Motor neuron (in vitro differentiated cells): ENCODE data around the gene BCAS3. TPM values are rescaled to one million over a fixed set of nuclear protein-coding genes. Genes with fewer than 3 reads are reported as not detected.
A peak's percentile ranks its signal among the peaks of the same experiment; 100 is the strongest.
"Not testable (repeated sequence)": the region's sequence is repeated elsewhere in the genome, so short reads cannot be mapped to it uniquely, and the experiment has no call there.

Experiments used
- ATAC-seq, 8 experiments: fragments of 200-7000 bp; cut with Tn5 transposase; replicated peaks in 6 of 8; 2 replicates each; pipeline ENCODE4 v1.8.0; 2021; ENCODE audit warnings: mild to moderate bottlenecking in 8 of 8, moderate library complexity in 8 of 8
- H3K27ac ChIP-seq, 2 donors: fragments of 250-450 bp; sonication (Bioruptor Pico); 2 replicates each; pipeline ENCODE4 v1.9.0; 2021; ENCODE audit warnings: antibody characterized with exemption in 2 of 2, mild to moderate bottlenecking in 2 of 2, moderate library complexity in 1 of 2
- H3K4me1 ChIP-seq, 2 donors: fragments of 250-450 bp; sonication (Bioruptor Pico); replicated peaks in 1 of 2; 2 replicates each; pipeline ENCODE4 v1.6.1; 2021; ENCODE audit warnings: antibody characterized with exemption in 2 of 2, mild to moderate bottlenecking in 2 of 2, moderate library complexity in 1 of 2
- H3K4me3 ChIP-seq, 5 donors: fragments of 250-450 bp; sonication (Bioruptor Pico); 2 replicates each; pipeline ENCODE4 v1.9.0; 2021; ENCODE audit warnings: antibody characterized with exemption in 5 of 5, mild to moderate bottlenecking in 5 of 5, moderate library complexity in 4 of 5
- WGBS, 10 experiments: fragments of 450-650 bp; shearing (Covaris generic); methylation state at CpG; one replicate each; pipeline ENCODE4 v1.0.0; 2022; 5-methylcytosine and 5-hydroxymethylcytosine counted together
- in situ Hi-C, 9 experiments: fragments of 400-800 bp; cut with MboI; loops; one replicate each; pipeline ENCODE4 v1.15.0; 2021; ENCODE audit warnings: low sequenced_read_pairs in 9 of 9, low pct_unique_long_range_greater_than_20kb in 2 of 9; ENCODE audit not compliant: unreplicated experiment in 9 of 9
- total RNA-seq, 8 experiments: library from RNA; unstranded; fragments of 300-600 nt; gene quantifications; 2 replicates each; pipeline versions ENCODE4 v1.2.3 to v1.2.4, GENCODE V29; 2022

Gene BCAS3
- total RNA-seq, 8 experiments from 2014 or later: 18.1 to 45.4 (median 26.8) TPM

- in situ Hi-C loops: loop anchor here in 3 of 9 experiments (10.0 to 25.0 kb wide), 2 partner anchors 151 to 413 kb away; no protein-coding TSS in a partner anchor
- no peak for ATAC-seq
- Histone ChIP-seq H3K4me3 (no peak overlapping the region), H3K27ac (no peak overlapping the region), H3K4me1 (no peaks in the 10 kb centered on the region)
- 40 to 92% (median 79%) methylated on average over 1 to 6 of the region's 10 CpGs; no CpG with 5 or more reads in 1 of the 10 experiments for WGBS, 10 experiments
Observed at GRCh38 chr17:61423967-61424649, 746.5 kb downstream of the BCAS3 start.

DNA sequence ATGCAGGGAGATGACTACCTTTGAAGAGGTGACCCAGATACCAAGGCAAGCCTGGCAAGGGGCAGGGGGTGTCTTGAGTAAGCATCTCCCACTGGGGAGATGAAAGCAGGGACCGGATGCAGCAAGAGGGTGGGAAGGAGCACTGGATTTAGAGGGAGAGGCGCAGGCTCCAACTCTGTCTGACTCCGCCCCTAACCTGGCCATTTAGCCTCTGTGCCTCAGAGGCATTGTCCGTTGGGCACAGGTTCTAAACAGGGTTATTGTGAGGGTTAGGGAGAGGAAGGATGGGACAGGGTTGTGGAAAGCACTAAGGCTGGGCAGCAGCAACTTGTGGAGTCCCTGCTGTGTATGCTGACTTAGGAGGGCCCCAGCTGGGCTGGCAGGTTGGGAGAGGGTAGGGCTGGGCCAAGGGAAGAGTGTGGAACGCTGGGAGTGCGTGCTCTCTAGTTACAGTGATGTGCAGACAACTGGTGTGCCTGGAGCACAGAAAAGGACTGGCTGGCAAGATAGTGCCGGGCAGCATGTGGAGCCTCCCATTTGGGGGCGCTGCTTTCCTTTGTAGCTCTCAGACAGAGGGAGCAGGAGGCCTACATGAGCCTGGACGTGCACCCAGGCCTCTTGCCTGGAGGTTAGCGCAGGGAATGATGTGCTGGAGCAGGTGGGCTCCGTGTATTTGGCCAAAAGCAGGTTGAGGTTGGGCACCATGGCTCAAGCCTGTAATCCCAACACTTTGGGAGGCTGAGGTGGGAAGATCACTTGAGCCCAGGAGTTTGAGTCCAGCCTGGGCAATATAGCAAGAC is 748.2 kb downstream of the BCAS3 start:
- no peak overlapping the region for H3K27ac ChIP-seq
- 35 to 100% (median 70%) methylated on average over 1 to 5 of the region's 11 CpGs; no CpG with 5 or more reads in 2 of the 10 experiments for WGBS, 10 experiments
- in situ Hi-C loops: loop anchor here in 4 of 9 experiments (10.0 to 25.0 kb wide), 4 partner anchors 111 to 386 kb away; no protein-coding TSS in a partner anchor
- no peak overlapping the region for H3K4me3 ChIP-seq
- no peaks in the 10 kb centered on the region for H3K4me1 ChIP-seq
- ATAC-seq: peak in 3 of 8 experiments; percentile 37 to 69 (median 57)

DNA sequence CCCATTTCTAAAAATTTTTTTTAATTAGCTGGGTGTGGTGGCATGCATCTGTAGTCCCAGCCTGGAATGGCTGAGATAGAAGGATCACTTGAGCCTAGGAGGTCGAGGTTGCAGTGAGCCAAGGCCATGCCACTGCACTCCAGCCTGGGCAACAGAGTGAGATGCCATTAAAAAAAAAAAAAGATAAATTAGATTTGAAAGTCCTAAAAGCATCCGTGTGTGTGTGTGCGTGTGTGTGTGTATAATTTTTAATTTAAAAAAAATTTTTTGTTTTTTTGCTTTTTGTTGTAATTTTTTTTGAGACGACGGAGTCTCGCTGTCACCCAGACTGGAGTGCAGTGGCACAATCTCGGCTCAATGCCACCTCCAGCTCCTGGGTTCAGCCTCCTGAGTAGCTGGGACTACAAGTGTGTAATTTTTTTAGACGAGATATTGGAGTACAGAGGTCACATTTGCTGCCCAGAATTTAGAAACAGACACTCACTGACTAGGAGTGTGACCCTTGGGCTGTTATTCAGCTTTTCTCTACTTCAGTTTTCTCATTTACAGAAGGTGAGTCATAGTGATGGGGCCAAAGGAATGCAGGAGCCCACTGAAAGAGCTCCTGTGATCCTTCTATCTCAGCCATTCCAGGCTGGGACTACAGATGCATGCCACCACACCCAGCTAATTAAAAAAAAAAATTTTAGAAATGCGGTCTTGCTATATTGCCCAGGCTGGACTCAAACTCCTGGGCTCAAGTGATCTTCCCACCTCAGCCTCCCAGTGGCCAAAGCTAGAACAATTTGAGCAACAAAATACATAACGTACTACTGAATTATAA is 749.0 kb downstream of the BCAS3 start:
- H3K4me3 ChIP-seq: no peak overlapping the region
- in situ Hi-C loops: loop anchor here in 4 of 9 experiments (10.0 to 25.0 kb wide), 4 partner anchors 111 to 386 kb away; no protein-coding TSS in a partner anchor
- ATAC-seq: peak in 1 of 8 experiments; percentile 36

DNA sequence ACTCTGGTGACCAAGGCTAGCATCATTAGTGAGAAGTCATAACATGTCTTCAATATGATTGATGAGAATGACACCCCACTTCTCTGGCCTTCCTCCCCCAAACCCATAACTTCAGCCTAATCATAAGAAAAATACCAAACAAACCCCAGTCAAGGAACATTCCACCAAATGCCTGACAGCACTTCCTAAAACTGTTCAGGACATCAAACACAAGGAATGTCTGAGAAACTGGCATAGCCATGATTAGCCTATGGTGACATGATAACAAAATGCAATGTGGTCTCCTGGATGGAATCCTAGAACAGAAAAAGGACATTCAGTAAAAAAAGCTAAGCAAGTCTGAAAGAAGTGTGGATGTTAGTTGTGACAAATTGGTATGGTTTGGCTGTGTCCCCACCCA is 749.9 kb downstream of the BCAS3 start:
- ATAC-seq: no peak
- Histone ChIP-seq H3K4me1 (peaks cover 3 to 4% of the 10 kb centered on the region in 2 donors), H3K27ac (no peak overlapping the region), H3K4me3 (no peak overlapping the region)
- in situ Hi-C loops: loop anchor here in 4 of 9 experiments (10.0 to 25.0 kb wide), 4 partner anchors 110 to 385 kb away; no protein-coding TSS in a partner anchor

More for the DNA sequence above, 749.0 kb downstream of the BCAS3 start:
- 65 to 91% (median 81%) methylated on average over 2 to 9 of the region's 10 CpGs for WGBS, 10 experiments
- no peak overlapping the region for H3K27ac ChIP-seq
- peaks cover 1 to 2% of the 10 kb centered on the region in 2 donors for H3K4me1 ChIP-seq

DNA sequence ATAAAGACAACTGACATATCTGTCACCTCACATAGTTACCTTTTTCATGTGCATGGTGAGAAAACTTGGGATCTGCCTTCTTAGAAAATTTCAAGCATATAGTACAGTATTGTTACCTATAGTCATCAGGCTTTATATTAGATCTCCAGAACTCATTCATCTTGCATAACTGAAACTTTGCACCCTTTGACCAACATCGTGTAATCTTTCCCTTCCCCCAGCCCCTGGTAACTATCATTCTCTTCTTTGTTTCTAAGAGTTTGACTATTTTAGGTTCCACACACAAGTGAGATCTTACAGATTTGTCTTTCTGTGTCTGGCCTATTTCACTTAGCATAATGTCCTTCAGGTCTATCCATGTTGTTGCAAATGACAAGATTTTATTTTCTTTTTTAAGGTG is 751.6 kb downstream of the BCAS3 start:
- Histone ChIP-seq H3K4me1 (peaks cover 3 to 4% of the 10 kb centered on the region in 2 donors), H3K27ac (no peak overlapping the region), H3K4me3 (no peak overlapping the region)
- ATAC-seq: no peak
- in situ Hi-C loops: loop anchor here in 4 of 9 experiments (10.0 to 25.0 kb wide), 4 partner anchors 108 to 383 kb away; no protein-coding TSS in a partner anchor
- WGBS, 10 experiments: 60 to 100% (median 88%) methylated on average over 1 of the region's 1 CpG; no CpG with 5 or more reads in 3 of the 10 experiments

GRCh38 chr17:61429831-61430230 is 752.2 kb downstream of the BCAS3 start:
- not testable (repeated sequence) for H3K4me1 ChIP-seq, H3K4me3 ChIP-seq, H3K27ac ChIP-seq, ATAC-seq
- 46 to 100% (median 91%) methylated on average over 1 to 6 of the region's 6 CpGs; no CpG with 5 or more reads in 1 of the 10 experiments for WGBS, 10 experiments
- in situ Hi-C loops: loop anchor here in 4 of 9 experiments (10.0 to 25.0 kb wide), 4 partner anchors 107 to 382 kb away; no protein-coding TSS in a partner anchor

DNA sequence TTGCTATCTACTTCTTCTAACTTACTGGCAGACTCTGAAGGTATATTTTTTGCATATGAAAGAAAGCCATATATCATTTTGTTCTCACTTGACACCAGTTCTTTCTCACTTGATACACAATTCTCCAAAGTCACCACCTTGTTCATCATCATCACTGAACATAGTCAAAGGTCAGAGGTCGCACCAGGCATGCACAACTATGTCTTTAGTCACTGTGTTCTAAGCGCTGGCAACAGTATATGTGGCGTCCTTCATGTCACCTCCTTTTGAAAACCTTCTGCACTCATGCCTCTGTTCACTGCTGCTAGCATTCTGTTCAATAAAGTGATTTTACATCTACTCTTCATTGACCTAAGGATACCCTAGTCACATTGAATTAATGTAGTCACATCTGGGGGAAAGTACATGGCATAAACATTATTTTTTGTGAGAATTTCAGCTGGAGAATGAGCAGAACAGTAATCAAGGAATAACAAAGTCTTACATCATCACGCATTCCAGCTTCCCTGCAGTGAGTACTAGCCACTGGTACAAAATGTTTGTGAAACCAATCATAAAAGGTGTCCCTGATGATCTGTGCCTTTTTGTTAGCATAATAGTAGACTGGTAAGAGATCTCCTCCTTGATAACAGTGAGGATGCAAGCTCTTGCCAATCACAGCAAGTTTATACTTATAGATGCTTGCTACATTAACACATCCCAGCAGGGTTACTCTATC is 754.1 kb downstream of the BCAS3 start:
- ATAC-seq: peak in 1 of 8 experiments; percentile 31
- WGBS, 10 experiments: 20 to 100% (median 59%) methylated on average over 1 to 4 of the region's 4 CpGs; no CpG with 5 or more reads in 1 of the 10 experiments
- Histone ChIP-seq H3K4me3 (no peak overlapping the region), H3K27ac (no peak overlapping the region), H3K4me1 (peaks cover 3 to 4% of the 10 kb centered on the region in 2 donors)
- in situ Hi-C loops: loop anchor here in 3 of 9 experiments (25.0 kb wide), 3 partner anchors 106 to 381 kb away; no protein-coding TSS in a partner anchor

- ATAC-seq: no peak
- Histone ChIP-seq H3K27ac (no peak overlapping the region), H3K4me3 (no peak overlapping the region), H3K4me1 (peaks cover 3 to 4% of the 10 kb centered on the region in 2 donors)
- in situ Hi-C loops: loop anchor here in 3 of 9 experiments (25.0 kb wide), 3 partner anchors 101 to 376 kb away; no protein-coding TSS in a partner anchor
Observed at GRCh38 chr17:61436273-61436672, 758.6 kb downstream of the BCAS3 start.

- no peaks in the 10 kb centered on the region for H3K4me1 ChIP-seq
- in situ Hi-C loops: loop anchor here in 3 of 9 experiments (25.0 kb wide), 3 partner anchors 100 to 375 kb away; no protein-coding TSS in a partner anchor
- no peak overlapping the region for H3K27ac ChIP-seq
- ATAC-seq: no peak
- H3K4me3 ChIP-seq: no peak overlapping the region
Observed at GRCh38 chr17:61436995-61437704, 759.5 kb downstream of the BCAS3 start.

- no peak overlapping the region for H3K27ac ChIP-seq
- peaks cover 2 to 4% of the 10 kb centered on the region in 2 donors for H3K4me1 ChIP-seq
- in situ Hi-C loops: loop anchor here in 3 of 9 experiments (25.0 kb wide), 3 partner anchors 97 to 372 kb away; no protein-coding TSS in a partner anchor
- ATAC-seq: no peak
- H3K4me3 ChIP-seq: no peak overlapping the region
Observed at GRCh38 chr17:61440697-61441096, 763.0 kb downstream of the BCAS3 start.

DNA sequence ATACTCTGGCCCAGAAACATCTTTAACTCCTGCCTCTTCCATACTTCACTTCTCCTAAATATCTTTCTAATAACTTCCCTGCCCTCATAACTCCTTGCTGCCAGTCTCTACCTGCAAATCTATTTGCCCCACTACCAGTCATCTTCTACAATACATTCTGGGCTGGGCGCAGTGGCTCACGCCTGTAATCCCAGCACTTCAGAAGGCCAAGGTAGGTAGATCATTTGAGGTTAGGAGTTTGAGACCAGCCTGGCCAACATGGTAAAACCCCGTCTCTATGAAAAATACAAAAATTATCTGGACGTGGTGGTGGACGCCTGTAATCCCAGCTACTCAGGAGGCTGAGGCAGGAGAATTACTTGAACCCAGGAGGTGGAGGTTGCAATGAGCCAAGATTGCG is 763.9 kb downstream of the BCAS3 start:
- 43 to 100% (median 82%) methylated on average over 2 to 6 of the region's 6 CpGs; no CpG with 5 or more reads in 1 of the 10 experiments for WGBS, 10 experiments
- not testable (repeated sequence) for ATAC-seq, H3K4me3 ChIP-seq, H3K27ac ChIP-seq, H3K4me1 ChIP-seq
- in situ Hi-C loops: loop anchor here in 3 of 9 experiments (25.0 kb wide), 3 partner anchors 96 to 371 kb away; no protein-coding TSS in a partner anchor
